Smooth muscle cell (in vitro differentiated cells): Measurements from ENCODE around the gene CNOT8. TPM values are rescaled to one million over a fixed set of nuclear protein-coding genes. Genes with fewer than 3 reads are reported as not detected.

Source experiments
- DNase-seq: peaks from one replicate; lab custom pipeline; 2025; ENCODE audit not compliant: unreplicated experiment; lab: John Stamatoyannopoulos, UW
- H2AFZ ChIP-seq: fragments of 200-600 bp; sonication (generic); 2 replicates; pipeline ENCODE4 v1.6.0; 2016; ENCODE audit warnings: antibody characterized with exemption, low read depth, mild to moderate bottlenecking
- H3F3A ChIP-seq: fragments of 200-600 bp; sonication (generic); 2 replicates; pipeline ENCODE4 v1.6.0; 2017; ENCODE audit warnings: antibody characterized with exemption, low read depth
- H3K27ac ChIP-seq: fragments of 200-600 bp; sonication (generic); 2 replicates; pipeline ENCODE4 v1.5.1; 2016; ENCODE audit warnings: low read depth, mild to moderate bottlenecking
- H3K27me3 ChIP-seq: fragments of 200-600 bp; sonication (generic); 2 replicates; pipeline ENCODE4 v1.6.1; 2016; ENCODE audit warnings: low read depth, mild to moderate bottlenecking
- H3K36me3 ChIP-seq: fragments of 200-600 bp; sonication (generic); 2 replicates; pipeline ENCODE4 v1.5.1; 2016; ENCODE audit warnings: low read depth
- H3K4me1 ChIP-seq: fragments of 200-600 bp; sonication (generic); 2 replicates; pipeline ENCODE4 v1.5.1; 2016; ENCODE audit warnings: low read depth
- H3K4me2 ChIP-seq: fragments of 200-600 bp; sonication (generic); 2 replicates; pipeline ENCODE4 v1.6.0; 2016; ENCODE audit warnings: mild to moderate bottlenecking
- H3K4me3 ChIP-seq: fragments of 200-600 bp; sonication (generic); 2 replicates; pipeline ENCODE4 v1.5.1; 2016; ENCODE audit warnings: mild to moderate bottlenecking
- H3K79me2 ChIP-seq: fragments of 200-600 bp; sonication (generic); 2 replicates; pipeline ENCODE4 v1.6.0; 2016; ENCODE audit warnings: low read depth, mild to moderate bottlenecking
- H3K9ac ChIP-seq: fragments of 200-600 bp; sonication (generic); 2 replicates; pipeline ENCODE4 v1.6.0; 2016; ENCODE audit warnings: low read depth
- H3K9me3 ChIP-seq: fragments of 200-600 bp; sonication (generic); replicated peaks from 2 replicates; pipeline ENCODE4 v1.5.1; 2016; ENCODE audit warnings: low read depth
- H4K20me1 ChIP-seq: fragments of 200-600 bp; sonication (generic); 2 replicates; pipeline ENCODE4 v1.6.0; 2016; ENCODE audit warnings: low read depth
- WGBS: methylation state at CpG from one replicate; pipeline ENCODE4 v1.1.7; 2016; ENCODE audit warnings: low lambda C conversion rate; 5-methylcytosine and 5-hydroxymethylcytosine counted together
- polyA plus RNA-seq: library from polyadenylated mRNA; unstranded; fragments of >200 nt; fragmentation: Nextera tagmentation; extraction: Ambion mirVana; gene quantifications from 2 replicates; pipeline ENCODE4 v1.2.1, GENCODE V29; 2016
- total RNA-seq: library from RNA; depleted of rRNA; stranded (reverse); fragments of >200 nt; gene quantifications from 2 replicates; pipeline ENCODE4 v1.2.3, GENCODE V29; 2014
- TF ChIP-seq, protein P1 (sequence below): fragments of 200-600 bp; sonication (generic); IDR thresholded peaks from 2 replicates; pipeline ENCODE4 v1.5.1; 2017; ENCODE audit warnings: borderline replicate concordance, mild to moderate bottlenecking, antibody characterized with exemption; ENCODE audit not compliant: insufficient read depth, poor library complexity, severe bottlenecking

CNOT8 gene
- total and polyA plus RNA-seq, 2 experiments from 2014 or later, result 54.9 to 76.4 TPM

DNA sequence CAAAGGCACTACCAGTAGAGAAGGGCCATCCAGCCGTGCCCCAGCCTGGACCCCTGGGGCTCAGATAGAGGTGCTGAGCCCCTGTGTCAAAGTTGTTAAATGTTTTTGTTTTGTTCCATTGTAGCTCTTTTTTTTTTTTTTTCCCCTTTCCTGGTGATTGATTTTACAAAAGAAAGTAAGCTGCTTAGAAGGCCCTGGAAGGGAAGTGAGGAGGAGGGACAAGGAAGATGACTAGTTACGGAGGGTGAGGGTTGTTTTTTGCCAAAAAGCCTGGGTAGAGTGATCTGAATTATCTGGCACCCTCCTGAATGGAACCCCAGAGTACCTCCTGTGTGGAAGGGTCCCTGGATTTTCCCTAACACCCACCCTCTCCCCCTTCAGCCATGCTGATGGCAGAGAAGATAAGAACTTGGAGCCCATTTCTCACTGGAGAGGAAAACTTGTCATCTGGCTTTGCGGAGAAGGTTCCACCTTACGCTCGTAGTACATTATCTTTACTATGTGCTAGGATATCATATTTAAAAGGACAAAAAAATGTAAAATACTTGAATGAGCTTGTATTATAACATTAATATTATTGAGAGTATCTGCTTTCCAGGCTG, 41.4 kb upstream of the CNOT8 start:
- Histone ChIP-seq H3K36me3 (peaks cover under 1% of the 10 kb centered on the region), H3K27me3 (no peaks in the 10 kb centered on the region), H3K27ac (no peak overlapping the region), H3K4me3 (no peak overlapping the region), H3K9me3 (no peaks in the 10 kb centered on the region), H3F3A (no peaks in the 10 kb centered on the region), H3K79me2 (no peaks in the 10 kb centered on the region), H3K4me2 (no peak overlapping the region), H3K9ac (no peak overlapping the region), H2AFZ (no peak overlapping the region), H4K20me1 (no peaks in the 10 kb centered on the region), H3K4me1 (peaks cover 9% of the 10 kb centered on the region)
- TF ChIP-seq, protein P1, sequence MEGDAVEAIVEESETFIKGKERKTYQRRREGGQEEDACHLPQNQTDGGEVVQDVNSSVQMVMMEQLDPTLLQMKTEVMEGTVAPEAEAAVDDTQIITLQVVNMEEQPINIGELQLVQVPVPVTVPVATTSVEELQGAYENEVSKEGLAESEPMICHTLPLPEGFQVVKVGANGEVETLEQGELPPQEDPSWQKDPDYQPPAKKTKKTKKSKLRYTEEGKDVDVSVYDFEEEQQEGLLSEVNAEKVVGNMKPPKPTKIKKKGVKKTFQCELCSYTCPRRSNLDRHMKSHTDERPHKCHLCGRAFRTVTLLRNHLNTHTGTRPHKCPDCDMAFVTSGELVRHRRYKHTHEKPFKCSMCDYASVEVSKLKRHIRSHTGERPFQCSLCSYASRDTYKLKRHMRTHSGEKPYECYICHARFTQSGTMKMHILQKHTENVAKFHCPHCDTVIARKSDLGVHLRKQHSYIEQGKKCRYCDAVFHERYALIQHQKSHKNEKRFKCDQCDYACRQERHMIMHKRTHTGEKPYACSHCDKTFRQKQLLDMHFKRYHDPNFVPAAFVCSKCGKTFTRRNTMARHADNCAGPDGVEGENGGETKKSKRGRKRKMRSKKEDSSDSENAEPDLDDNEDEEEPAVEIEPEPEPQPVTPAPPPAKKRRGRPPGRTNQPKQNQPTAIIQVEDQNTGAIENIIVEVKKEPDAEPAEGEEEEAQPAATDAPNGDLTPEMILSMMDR, result no peak
- DNase-seq, result no peak
- over 99% methylated on average over 5 of the region's 5 CpGs for WGBS

DNA sequence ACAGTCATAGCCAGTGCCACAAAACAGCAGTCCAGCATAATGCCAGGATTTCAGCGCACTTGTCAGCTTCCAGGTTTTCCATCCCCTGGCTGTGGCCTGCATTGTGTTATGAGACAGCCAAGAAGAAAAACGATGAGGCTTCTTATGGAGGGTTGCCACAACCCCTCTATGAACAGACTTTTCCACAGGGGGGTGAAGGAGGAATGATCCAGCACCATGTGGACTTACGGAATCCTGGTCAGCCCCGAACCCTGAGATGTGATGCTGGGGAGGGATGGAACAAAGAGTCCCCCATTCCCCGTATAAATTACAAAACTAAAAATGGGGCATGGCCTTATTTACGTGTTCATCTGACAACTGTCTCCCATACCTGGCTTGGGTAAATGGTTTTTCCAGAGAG, 40.6 kb upstream of the CNOT8 start:
- H3K9me3 ChIP-seq, result no peaks in the 10 kb centered on the region
- H3K79me2 ChIP-seq, result no peaks in the 10 kb centered on the region
- no peak overlapping the region for H3K9ac ChIP-seq
- 98% methylated on average over 6 of the region's 6 CpGs for WGBS
- no peak overlapping the region for H2AFZ ChIP-seq
- no peaks in the 10 kb centered on the region for H4K20me1 ChIP-seq
- no peak overlapping the region for H3K4me3 ChIP-seq
- TF ChIP-seq, protein P1, result no peak
- H3K4me2 ChIP-seq, result no peak overlapping the region
- H3F3A ChIP-seq, result no peaks in the 10 kb centered on the region
- H3K27me3 ChIP-seq, result no peaks in the 10 kb centered on the region
- H3K27ac ChIP-seq, result no peak overlapping the region
- peaks cover 9% of the 10 kb centered on the region for H3K4me1 ChIP-seq
- no peak for DNase-seq
- no peaks in the 10 kb centered on the region for H3K36me3 ChIP-seq

DNA sequence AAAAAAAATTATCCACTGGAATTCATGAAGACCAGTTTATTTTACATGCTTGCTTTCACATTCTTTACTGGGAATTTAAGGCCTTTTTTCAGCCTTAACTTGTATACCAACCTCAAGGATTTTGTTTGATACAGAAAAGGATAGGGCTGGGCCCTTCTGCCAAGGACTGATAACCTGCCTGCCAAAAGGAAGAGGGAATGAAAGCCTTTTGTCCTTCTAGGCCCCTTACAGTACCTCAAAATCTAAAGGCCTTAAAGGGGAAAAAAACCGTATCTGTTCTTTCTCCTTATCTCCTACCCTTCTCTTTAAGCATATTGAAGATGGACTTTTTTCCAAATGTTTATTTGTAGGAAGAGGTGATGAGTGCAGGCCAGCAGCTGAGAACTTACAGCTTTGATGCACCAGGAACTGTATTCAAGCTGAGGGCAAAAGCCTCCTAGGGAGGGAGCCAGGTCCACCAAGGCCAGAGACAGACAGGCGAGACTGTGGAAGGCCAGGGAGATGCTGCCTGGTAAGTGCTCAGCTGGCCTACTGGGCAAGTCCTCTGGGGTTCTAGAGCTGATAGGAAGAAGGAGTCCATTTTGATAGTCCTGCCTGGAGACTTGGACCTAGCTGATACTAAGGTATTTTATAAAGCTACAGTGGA, 39.8 kb upstream of the CNOT8 start:
- Histone ChIP-seq H3K27ac (no peak overlapping the region), H3K79me2 (no peaks in the 10 kb centered on the region), H3K9ac (no peak overlapping the region), H4K20me1 (no peaks in the 10 kb centered on the region), H3K9me3 (no peaks in the 10 kb centered on the region), H3K4me2 (no peak overlapping the region), H3K4me3 (no peak overlapping the region), H3K4me1 (peaks cover 9% of the 10 kb centered on the region), H3F3A (no peaks in the 10 kb centered on the region), H3K36me3 (no peaks in the 10 kb centered on the region), H2AFZ (no peak overlapping the region), H3K27me3 (no peaks in the 10 kb centered on the region)
- TF ChIP-seq, protein P1, result no peak
- no peak for DNase-seq
- 69% methylated on average over 2 of the region's 2 CpGs for WGBS

DNA sequence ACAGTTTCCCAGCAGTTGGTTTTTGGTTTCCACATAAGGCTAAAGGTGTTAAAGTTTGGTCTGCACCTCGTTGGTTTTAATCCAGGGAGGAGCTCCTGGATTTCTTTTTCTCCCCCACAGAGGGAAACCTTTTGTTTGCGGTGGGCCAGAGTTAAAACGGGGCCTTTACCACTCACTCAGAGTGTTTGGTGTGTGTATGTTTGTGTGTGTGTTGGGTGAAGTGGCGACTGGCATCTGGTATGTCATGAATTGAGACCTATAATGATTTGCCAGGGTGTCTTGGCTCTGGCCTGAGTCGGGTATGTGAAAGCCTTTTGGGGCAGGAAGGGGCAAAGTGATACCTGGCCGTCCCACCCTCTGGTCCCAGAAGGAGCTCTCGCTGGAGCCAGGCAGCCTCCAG, 38.9 kb upstream of the CNOT8 start:
- 94% methylated on average over 7 of the region's 7 CpGs for WGBS
- Histone ChIP-seq H3K4me3 (no peak overlapping the region), H3K4me2 (no peak overlapping the region), H3K27me3 (no peaks in the 10 kb centered on the region), H3K9ac (no peak overlapping the region), H3K79me2 (no peaks in the 10 kb centered on the region), H3K4me1 (peaks cover 9% of the 10 kb centered on the region), H4K20me1 (no peaks in the 10 kb centered on the region), H3K9me3 (no peaks in the 10 kb centered on the region), H3F3A (no peaks in the 10 kb centered on the region), H2AFZ (no peak overlapping the region), H3K36me3 (no peaks in the 10 kb centered on the region), H3K27ac (no peak overlapping the region)
- no peak for DNase-seq
- TF ChIP-seq, protein P1, result no peak
